ENCODE measurements around the gene C8A. TPM values are rescaled to one million over a fixed set of nuclear protein-coding genes. Genes with fewer than 3 reads are reported as not detected.

The C8A gene
- total RNA-seq, 1 experiment from 2014 or later = not detected

DNA sequence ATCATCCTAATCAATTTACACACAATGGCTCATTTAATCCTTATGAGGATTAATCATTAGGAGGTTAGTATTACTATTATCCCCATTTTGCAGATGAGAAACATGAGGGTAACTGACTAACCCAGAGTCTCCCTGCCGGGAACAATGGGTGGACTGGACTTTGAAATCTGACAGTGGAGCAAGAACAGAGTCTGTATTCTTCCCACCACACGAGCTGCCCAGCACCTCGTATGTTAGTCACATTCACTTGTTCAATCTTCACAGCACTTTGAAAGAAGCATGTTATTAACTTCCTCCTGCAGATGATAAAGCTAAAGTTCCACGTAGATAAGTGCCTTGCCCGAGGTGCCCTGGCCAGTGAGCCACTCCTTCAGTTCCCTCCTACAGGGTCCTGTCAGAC lies 98.8 kb downstream of the C8A start:
- DNase-seq (ENCODE audit: low spot score) = no peak
- in situ Hi-C loops (cut with HindIII; ENCODE audit: low sequenced_read_pairs) = no loop called here

DNA sequence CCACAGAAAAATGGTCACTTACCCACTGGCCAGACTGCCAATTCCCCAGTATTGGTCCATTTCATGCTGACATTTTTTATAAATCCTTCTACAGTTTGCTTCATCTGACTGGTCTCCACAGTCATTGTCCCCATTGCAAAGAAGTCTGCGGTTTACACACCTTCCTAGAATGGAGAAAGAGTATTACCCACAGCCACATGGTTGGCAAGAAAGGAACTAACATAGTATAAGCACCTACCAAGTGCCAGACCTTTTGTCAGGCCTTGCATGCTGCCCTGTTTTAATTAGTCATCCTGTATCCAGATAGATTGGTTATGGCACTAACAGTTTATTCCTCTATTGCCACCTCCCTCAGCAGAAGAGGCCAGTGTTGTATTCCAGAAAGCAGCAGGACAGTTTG lies 100.1 kb downstream of the C8A start:
- no peak for DNase-seq (ENCODE audit: low spot score)
- in situ Hi-C loops (cut with HindIII; ENCODE audit: low sequenced_read_pairs) = no loop called here

DNA sequence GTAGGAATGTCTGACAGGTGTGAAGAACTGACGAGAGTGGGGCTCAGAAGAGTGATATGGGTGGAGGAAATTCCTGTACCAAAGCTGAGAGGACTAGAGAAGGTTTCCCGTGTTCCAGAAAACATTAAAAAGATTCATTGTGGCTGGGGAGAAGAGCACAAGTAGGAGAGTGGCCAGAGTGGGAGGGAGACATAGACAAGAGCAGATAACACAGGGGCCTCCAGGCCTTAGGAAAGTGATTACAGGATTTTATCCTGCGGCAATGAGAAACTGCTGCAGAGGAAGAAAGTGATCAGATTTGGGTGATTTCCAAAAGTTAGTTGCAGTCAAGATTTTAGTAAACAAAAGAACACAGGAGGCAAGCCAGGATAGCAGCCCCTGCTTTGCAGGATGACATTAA lies 103.3 kb downstream of the C8A start:
- no peak for DNase-seq (ENCODE audit: low spot score)
- in situ Hi-C loops (cut with HindIII; ENCODE audit: low sequenced_read_pairs) = no loop called here

DNA sequence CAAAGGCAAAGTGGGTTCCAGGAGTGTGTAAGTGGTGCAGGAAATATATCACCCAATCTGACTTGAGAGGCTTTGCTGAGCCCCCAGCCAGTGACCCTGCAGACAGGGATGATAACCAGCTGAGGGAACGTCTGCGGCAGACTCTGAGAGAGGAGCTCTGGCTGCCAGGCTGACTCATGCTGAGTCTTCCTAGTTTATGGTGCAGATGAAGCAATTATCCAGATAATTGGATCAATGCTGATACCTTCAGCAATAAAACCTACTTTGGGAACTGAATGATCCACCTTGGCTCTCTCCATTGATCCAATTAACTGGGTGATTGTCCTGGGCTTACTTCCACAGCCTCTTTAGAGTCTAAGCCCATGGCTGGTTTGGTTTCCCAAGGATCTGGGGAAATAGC lies 103.9 kb downstream of the C8A start:
- no peak for DNase-seq (ENCODE audit: low spot score)
- in situ Hi-C loops (cut with HindIII; ENCODE audit: low sequenced_read_pairs) = no loop called here

DNA sequence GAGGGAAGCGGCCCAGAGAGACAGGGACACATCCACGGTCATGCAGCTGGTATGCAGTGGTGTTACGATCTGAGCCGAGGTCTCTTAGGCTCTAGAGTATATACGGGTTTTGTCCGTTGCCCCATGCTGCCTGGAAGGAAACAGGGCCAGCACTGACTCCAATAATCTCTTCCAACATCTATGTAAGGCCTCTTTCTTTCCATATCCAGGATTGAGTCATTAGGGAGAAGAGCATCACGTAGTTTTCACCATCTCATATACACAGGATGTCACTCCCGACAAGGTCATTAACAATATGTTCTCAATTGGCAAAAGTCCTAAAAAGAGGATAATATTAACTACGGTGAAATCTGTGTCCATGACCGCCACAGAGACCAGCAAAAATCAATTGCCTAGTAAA lies 106.8 kb downstream of the C8A start:
- in situ Hi-C loops (cut with HindIII; ENCODE audit: low sequenced_read_pairs) = no loop called here
- DNase-seq (ENCODE audit: low spot score) = no peak

DNA sequence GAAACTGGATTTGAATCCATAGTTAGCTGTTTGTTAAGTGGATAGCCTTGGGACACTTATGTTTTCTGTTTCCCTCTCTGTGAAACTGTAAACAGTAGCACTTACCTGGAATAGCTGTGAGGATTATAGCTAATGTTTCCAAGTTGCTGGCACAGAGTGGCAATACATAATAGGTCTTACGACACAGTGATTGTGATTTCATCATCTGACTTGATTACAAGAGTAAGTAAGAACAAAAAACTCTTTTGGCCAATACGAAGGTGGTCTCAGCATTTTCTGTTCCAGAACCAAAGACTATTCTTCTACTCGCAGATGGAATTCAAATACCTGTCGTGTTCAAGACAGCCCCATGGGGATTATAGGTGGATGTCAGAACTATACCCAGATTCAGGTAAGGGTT lies 109.1 kb downstream of the C8A start:
- in situ Hi-C loops (cut with HindIII; ENCODE audit: low sequenced_read_pairs) = no loop called here
- no peak for DNase-seq (ENCODE audit: low spot score)

DNA sequence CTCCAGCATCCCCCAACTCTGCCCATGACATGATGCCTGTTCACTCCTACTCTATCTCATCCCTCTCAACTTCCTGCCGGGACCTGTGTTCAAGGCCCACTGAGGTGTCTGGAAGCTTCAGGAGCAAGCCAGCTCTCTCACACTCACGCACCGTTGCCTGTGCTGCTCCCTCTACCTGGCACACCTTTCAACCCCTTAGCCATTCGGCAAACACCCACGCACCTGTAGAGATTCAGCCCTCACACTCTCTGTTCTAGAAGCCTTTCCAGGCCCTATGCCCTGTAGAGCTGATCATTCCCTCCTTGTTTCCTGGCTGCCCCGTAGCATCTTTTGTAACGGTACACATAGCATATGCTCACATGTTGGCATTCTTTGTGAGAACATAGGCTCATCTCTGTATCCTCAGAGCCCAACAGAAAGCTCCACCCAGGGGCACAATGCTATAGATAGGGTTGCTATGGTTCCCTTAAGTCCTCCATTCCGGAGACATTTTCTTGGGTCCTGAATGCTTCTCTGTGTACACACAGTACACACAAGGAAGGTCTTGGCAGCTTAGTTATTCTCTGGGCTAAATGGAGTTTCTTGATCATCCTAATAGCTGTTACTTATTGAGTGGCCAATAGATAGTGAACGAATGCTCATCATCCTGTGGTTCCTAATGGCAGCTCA lies 109.9 kb downstream of the C8A start:
- DNase-seq (ENCODE audit: low spot score) = no peak
- in situ Hi-C loops (cut with HindIII; ENCODE audit: low sequenced_read_pairs) = no loop called here

DNA sequence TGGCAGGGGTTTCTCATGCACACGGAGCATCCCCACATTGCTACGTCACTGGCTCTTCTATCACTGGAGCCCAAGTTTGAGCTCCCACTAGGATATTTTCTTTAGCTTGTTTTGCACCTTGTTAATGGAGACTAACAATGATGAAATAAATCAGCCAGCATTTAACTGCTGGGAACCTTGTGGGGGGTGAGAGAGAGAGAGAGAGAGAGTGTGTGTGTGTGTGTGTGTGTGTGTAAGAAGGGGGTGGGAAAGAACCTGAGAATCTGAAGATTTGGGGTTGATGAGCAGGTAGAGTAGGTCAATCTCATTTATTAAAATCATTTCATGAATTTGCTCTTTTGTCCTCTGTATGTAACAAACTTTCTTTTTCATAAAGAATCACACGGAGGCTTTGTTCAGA lies 110.6 kb downstream of the C8A start:
- in situ Hi-C loops (cut with HindIII; ENCODE audit: low sequenced_read_pairs) = no loop called here
- no peak for DNase-seq (ENCODE audit: low spot score)

DNA sequence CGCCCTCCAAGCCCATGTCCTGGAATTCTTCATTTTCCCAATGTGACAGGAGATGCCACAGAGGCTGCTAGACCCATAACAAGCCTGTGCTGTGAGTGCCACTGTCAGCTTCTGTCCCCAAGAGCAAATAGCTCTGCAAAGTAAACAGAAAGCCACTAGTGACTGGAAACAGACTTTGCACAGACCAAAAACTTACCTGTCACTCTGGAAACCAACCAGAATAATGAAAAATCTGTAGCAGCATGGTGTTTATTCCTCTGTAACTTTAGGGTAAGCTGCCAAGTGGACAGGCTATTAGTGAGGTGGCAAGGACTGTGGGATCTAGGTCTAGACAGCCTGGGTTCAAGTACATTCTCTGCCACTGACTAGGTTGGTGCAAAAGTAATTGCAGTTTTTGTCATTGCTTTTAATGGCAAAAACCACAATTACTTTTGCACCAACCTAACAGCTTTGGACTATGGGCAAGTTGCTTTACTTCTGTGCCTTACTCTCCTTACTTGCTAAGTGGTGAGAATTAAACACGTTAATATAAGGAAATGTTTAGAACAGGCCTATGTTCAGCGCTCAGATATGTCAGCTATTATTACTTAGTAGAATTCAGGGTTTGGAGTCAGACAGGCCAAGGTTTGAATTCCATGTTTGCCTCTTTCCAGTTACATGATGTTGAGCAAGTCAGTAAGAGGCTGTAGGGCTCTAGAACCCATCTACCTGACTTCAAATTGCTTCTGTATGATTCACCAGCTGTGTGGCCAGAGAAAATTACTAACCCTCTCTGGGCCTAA lies 111.5 kb downstream of the C8A start, which contains the start of gene C8B:
Gene C8B, minus strand, starts transcription at position 100 of the 782 bp plus-strand sequence. Its CDS starts 67 bp downstream, at position 33.
- in situ Hi-C loops (cut with HindIII; ENCODE audit: low sequenced_read_pairs) = no loop called here
- DNase-seq (ENCODE audit: low spot score) = no peak

DNA sequence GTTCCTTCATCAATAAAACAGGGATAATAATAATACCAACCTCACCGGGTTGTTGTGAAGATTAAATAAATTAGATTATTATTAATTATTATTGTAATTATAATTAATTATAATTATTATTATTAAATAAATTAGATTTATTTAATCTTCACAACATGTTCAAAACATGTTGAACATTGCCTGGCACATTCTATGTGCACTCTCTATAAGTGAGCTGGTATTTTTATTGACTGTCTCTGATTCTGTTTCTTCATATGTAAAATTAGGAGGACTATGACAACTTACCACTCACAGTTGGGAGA lies 112.1 kb downstream of the C8A start:
- in situ Hi-C loops (cut with HindIII; ENCODE audit: low sequenced_read_pairs) = no loop called here
- DNase-seq (ENCODE audit: low spot score) = no peak

DNA sequence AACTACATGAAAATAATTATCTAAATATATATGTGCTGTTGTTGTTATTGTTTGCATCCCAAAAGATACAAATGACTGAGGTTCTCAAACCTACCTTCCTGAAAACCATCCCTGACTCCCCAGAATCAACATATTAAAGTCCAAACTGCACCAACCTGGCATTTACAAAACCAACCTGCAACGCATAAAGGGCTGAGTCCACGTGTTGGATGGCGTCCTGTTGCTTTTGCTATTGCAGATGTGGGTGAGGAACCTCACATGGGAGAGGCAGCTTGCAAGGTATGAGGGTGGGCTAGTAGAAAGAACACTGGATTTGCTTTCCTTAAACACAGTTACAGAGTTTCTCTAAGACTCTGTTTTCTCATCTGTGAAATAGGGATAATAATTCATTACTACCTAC lies 112.8 kb downstream of the C8A start:
- in situ Hi-C loops (cut with HindIII; ENCODE audit: low sequenced_read_pairs) = no loop called here
- DNase-seq (ENCODE audit: low spot score) = no peak

Other genes starting within 250 kb of the C8A start
- gene PRKAA2, start 209.5 kb upstream of the C8A start, total RNA-seq (2014; rRNA removed; shearing (Covaris generic)) = not detected in 2 replicates
- gene FYB2, start 35.4 kb upstream of the C8A start, total RNA-seq (2014; rRNA removed; shearing (Covaris generic)) = not detected in 2 replicates
- gene C8B, start 111.2 kb downstream of the C8A start, total RNA-seq (2014; rRNA removed; shearing (Covaris generic)) = not detected in 2 replicates